Skeletal muscle satellite cell (primary cell): ENCODE results near the gene CENPX. TPM values are rescaled to one million over a fixed set of nuclear protein-coding genes. Genes with fewer than 3 reads are reported as not detected.

ENCODE experiments used
- H3K27me3 ChIP-seq: 2 replicates; pipeline ENCODE4 v1.7.0; 2013; ENCODE audit warnings: low read length; ENCODE audit not compliant: control insufficient read depth, insufficient read depth
- H3K36me3 ChIP-seq: 2 replicates; pipeline ENCODE4 v1.7.0; 2013; ENCODE audit warnings: mild to moderate bottlenecking, control low read depth, low read length; ENCODE audit not compliant: insufficient read depth
- H3K4me1 ChIP-seq: 2 replicates; pipeline ENCODE4 v1.7.0; 2013; ENCODE audit warnings: low read length; ENCODE audit not compliant: control insufficient read depth, insufficient read depth
- H3K4me2 ChIP-seq: 2 replicates; pipeline ENCODE4 v1.7.0; 2013; ENCODE audit warnings: mild to moderate bottlenecking, low read length
- H3K4me3 ChIP-seq: 2 replicates; pipeline ENCODE4 v1.7.0; 2013; ENCODE audit warnings: low read length
- H3K9ac ChIP-seq: 2 replicates; pipeline ENCODE4 v1.7.0; 2013; ENCODE audit warnings: mild to moderate bottlenecking, low read depth, low read length, moderate library complexity
- H3K9me3 ChIP-seq: replicated peaks from 2 replicates; pipeline ENCODE4 v1.7.0; 2013; ENCODE audit warnings: mild to moderate bottlenecking, control low read depth, low read length
- total RNA-seq: library from RNA; depleted of rRNA; stranded (reverse); fragments of >200 nt; gene quantifications from 2 replicates; pipeline ENCODE4 v1.2.3, GENCODE V29; 2012; rRNA removed

The CENPX gene
- total RNA-seq, result 51.5 and 63.9 TPM in 2 replicates

DNA sequence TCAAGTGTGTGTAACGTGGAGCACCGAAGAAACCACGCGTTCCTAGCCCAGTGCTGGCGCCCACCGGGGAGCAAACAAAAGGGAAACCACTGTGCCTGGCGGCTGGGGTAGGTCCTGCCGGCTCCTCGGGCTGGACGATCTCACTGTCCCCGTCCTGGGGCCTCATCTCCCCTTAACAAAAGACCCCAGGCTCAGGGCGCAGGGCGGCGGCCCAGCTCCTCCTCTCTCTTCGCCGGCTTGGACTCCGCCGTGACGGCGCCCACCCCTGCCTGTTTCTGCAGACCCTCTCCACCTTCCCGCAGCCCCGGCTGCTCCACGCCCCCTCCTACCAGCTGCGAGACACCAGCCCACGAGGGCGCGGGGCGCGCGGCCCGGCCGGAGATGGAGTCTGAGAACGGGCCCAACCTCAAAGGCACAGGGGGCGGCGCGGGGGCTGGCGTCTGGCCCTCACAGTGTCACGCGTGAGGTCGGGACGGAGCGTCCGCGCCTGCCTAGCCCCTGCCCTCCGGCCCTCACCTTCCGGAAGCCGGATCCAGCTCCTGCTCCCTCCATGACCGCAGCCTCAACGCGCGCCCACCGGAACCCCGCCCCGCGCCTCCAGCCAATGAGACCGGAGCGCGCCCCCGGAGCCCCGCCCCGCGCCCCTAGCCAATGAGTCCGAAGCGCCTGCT, at the start of gene CENPX:
TSS of gene CENPX (minus strand) at position 569 of the 671 bp plus-strand sequence. CDS start at position 552, 17 bp downstream.
- peak within 1 kb of the TSS; percentile 100 for H3K4me2 ChIP-seq
- H3K9me3 ChIP-seq, result no peaks in the 10 kb centered on the region
- H3K27me3 ChIP-seq, result no peaks in the 10 kb centered on the region
- peaks cover 8% of the 10 kb centered on the region for H3K36me3 ChIP-seq
- peaks cover 25% of the 10 kb centered on the region for H3K4me1 ChIP-seq
- H3K9ac ChIP-seq, result peak within 1 kb of the TSS; percentile 87
- H3K4me3 ChIP-seq, result peak within 1 kb of the TSS; percentile 96

DNA sequence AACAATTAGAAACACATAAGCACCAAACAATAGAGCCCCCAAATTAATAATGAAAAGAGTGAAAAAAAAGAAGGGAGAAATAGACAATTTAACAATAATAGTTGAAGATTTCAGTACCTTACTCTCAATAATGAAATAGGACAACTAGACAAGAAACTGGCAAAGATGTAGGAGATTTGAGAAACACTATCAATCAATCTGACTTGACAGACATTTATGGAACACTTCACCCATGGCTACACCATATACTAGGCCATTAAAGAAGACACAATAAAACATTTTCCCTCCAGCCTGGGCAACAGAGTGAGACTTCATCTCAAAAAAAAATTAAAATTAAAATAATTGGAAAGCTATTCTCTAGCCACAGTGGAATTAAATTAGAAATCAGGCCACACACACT, 47.9 kb upstream of the CENPX start:
- no peak overlapping the region for H3K4me3 ChIP-seq
- peaks cover 8% of the 10 kb centered on the region for H3K4me1 ChIP-seq
- H3K4me2 ChIP-seq, result no peak overlapping the region
- no peaks in the 10 kb centered on the region for H3K36me3 ChIP-seq
- no peak overlapping the region for H3K9ac ChIP-seq
- H3K27me3 ChIP-seq, result no peaks in the 10 kb centered on the region
- H3K9me3 ChIP-seq, result no peaks in the 10 kb centered on the region

DNA sequence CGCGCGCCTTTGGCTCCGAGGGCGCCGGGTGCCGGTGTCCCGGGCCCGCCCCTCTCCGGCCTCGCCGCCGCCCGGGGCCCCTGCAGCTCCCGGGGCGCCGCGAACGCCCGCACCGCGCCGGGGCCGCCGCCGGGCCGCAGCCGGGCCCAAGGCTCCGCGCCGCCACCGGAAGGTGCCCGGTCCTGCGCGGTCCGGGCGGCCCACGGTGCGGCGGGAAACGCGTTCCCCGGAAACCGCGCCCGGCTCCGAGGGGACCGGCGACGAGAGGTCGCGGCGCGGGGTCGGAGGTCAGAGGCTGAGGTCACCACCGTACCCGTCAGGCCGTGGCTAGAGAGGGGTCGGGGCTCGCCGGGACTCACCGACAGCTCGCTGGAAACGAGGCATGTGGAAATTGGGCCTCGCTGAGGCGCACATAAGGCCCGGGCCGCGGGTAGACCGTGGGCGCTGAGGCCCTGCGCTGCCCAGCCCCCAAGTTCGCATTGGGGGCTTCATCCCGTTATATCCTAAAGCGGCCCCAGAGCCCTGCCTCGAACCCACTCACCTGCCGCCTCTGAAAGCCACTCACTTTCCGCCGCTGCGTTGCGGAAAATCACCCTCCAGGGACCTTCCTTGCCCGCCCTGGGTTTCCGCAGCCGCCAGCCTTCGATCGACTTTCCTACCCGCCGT, 43.1 kb upstream of the CENPX start, which contains the start of gene DUS1L:
TSS of gene DUS1L (minus strand) at position 167 of the 666 bp plus-strand sequence. CDS start 745 bp downstream, outside the sequence.
- Histone ChIP-seq H3K9me3 (no peaks in the 10 kb centered on the region), H3K27me3 (no peaks in the 10 kb centered on the region), H3K36me3 (peaks cover 15% of the 10 kb centered on the region), H3K4me2 (peak within 1 kb of the TSS; percentile 100), H3K9ac (peak within 1 kb of the TSS; percentile 97), H3K4me1 (peaks cover 21% of the 10 kb centered on the region), H3K4me3 (peak within 1 kb of the TSS; percentile 87)

DNA sequence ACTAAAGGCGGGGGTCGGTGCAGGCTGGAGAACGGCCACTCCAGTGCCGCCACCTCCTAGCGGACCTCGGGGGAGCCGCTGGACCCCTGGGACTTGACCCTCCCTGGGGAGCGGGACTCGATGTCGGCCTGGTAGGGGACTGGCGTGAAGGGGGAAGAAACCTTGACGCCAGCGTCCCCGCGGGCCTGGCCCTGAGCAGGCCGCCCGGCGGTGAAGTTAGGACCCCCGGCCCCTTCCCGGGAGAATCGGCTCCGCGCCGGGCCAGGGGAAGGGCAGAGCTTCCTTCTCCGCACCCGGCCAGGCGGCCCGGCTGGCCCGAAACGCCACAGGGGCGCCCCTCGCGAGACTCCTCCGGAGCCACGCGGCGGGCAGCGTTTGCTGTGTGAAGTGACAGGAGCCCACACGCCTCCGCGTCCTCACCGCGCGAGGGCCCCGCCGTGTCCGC, 42.5 kb upstream of the CENPX start:
- H3K4me2 ChIP-seq, result peak overlapping the region; percentile 100
- H3K36me3 ChIP-seq, result peaks cover 20% of the 10 kb centered on the region
- H3K4me1 ChIP-seq, result peaks cover 21% of the 10 kb centered on the region
- H3K9me3 ChIP-seq, result no peaks in the 10 kb centered on the region
- no peaks in the 10 kb centered on the region for H3K27me3 ChIP-seq
- peak overlapping the region; percentile 97 for H3K9ac ChIP-seq
- H3K4me3 ChIP-seq, result peak overlapping the region; percentile 87

DNA sequence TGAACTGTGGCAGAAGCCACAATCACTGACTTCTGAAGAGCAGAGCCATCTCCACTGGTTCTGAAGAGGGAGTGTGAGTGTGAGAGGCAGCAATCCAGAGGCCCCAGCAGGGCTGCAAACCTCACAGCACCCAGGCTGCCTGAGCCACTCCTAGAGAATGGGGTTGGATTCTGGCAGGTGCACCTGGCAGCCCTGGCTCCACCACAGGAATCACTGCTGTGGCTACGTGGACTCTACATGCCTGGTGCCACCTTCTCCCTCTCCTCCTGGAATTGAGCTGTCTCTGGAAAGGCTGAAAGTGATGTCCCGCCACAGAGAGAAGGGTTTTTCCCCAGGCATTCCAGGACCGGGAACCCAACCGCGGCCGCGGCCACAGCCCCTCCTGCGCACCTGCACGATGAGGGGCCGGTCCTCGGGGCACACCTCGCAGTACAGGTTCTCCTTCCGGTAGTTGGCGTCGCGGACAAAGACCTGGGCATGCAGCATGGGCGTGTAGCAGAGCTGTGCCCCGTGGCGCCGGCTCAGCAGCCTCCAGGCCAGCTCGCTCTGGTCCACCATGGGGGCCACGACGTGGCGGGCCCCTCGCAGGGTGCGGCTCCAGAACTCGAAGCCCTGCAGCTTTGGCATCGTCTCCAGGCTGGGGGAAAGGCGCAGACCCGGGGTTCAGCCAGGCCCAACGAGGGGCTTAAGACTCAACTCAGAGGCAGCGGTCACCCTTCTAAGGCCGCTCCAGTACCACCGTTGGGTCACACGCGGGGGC, 41.9 kb upstream of the CENPX start:
- Histone ChIP-seq H3K36me3 (peaks cover 26% of the 10 kb centered on the region), H3K4me1 (peaks cover 21% of the 10 kb centered on the region), H3K4me3 (peak overlapping the region; percentile 87), H3K9me3 (no peaks in the 10 kb centered on the region), H3K9ac (peak overlapping the region; percentile 97), H3K4me2 (peak overlapping the region; percentile 100), H3K27me3 (no peaks in the 10 kb centered on the region)

DNA sequence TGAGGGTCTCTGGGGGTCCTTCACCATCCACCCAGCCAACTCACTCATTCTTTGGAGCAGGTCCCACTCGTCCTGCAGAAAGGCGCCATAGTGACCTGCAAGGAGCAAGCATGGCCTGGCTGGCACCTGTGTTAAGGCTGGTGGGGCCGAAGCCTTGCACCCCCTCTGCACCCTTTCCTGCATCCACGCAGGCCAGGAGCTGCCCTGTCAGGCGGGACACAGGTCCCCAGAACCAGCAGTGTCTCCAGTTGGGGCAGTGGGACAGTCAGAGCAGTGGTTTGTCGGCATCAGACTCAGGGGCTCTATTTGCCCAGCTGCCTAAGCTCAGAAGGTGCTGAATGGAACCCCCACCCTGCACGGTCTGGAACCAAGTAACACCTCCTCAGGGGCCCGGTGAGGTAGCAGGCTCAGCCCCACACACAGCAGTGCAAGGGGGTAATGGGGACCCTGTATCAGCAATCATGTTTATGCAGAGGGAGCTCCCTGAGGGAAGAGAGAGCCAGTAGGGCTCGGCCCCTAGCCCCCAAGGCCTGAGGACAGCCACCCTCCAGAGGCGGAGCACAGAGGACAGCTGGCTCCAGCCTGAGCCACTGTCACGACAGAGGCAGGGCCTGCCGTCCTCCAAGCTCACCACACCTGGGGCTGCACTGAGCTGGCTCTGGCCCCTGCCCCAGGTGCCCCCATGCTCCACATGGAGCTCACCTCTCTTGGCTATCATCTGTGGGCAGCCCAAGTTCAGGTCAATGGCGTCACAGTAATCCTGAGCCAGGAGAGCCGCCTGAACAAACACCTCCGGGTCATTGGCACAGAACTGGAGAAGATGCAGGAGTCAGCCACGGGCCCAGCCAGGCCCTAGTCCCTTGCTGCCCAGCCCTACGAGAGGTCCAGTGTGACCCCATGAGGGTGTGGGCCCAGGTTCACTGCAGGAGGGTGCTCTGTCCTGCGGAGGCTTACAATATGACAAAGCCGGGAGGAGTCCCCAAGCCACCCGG, 41.0 kb upstream of the CENPX start:
- H3K4me3 ChIP-seq, result peak overlapping the region; percentile 87

DNA sequence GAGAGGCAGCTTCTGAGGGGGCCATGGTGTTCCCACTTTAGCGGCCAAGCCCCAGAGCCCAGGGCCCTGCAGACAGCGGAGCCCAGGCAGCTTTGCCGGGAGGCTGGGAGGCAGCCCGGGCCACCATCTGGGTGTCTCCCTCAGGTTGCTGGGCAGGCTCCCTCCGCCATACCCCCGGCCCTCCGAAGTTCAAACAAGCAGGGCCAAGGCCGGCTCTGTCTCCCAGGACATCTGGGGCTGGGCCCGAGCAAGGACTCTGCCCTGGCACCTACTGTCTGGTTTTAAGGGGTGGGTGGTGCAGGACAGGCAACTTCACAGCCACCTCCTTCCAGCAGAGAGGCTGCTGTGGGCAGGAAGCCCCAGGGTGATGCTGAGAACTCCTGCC, 40.3 kb upstream of the CENPX start:
- H3K27me3 ChIP-seq, result no peaks in the 10 kb centered on the region
- H3K36me3 ChIP-seq, result peaks cover 41% of the 10 kb centered on the region
- H3K4me2 ChIP-seq, result no peak overlapping the region
- H3K9me3 ChIP-seq, result no peaks in the 10 kb centered on the region
- H3K9ac ChIP-seq, result no peak overlapping the region
- H3K4me3 ChIP-seq, result no peak overlapping the region
- peaks cover 21% of the 10 kb centered on the region for H3K4me1 ChIP-seq

More for the DNA sequence above, 41.0 kb upstream of the CENPX start:
- Histone ChIP-seq H3K4me2 (peak overlapping the region; percentile 100), H3K36me3 (peaks cover 35% of the 10 kb centered on the region), H3K9ac (peak overlapping the region; percentile 97), H3K27me3 (no peaks in the 10 kb centered on the region), H3K9me3 (no peaks in the 10 kb centered on the region), H3K4me1 (peaks cover 21% of the 10 kb centered on the region)

DNA sequence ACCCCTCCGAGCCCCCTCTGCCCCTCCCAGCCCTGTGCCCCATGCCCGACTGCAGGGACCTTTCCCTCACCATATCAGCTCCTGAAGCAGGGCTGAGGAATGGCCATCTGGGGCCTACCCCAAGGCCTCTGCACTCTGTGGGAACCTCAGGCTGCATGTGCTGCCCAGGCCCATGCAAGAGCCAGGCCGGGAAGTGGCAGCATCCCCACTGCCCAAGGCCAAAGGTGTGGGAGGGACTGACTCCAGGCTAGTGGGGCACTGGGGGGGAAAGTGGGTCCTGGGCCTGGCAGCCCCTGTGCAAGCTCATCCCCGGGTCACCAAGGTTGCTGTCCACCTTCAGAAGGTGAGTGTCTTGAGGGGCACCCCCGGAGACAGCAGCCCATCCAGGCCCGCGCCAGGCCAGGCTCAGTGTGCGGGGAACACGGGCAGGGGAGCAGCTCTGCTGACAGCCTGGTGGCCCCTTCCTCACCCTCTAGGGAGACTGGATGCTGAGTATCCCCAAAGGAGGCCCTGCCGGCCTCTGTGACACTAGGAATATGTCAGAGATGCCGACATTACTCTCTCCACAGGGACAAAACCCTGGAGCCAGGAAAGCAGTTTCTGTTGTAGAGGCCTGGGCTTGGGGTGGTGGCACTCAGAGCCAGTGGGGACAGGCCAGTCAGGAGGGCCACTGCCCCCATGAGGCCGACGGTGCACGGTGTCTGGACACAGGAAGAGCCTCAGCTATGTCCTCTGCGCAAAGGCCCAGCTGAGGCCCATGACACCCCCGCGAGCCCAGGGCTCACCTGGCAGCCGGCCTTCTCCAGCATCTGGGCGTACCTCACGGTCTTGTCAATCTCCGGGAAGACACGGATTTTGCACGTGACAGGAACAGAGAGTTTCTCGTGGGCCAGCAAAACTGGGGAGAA, 39.7 kb upstream of the CENPX start:
- Histone ChIP-seq H3K9ac (no peak overlapping the region), H3K4me3 (no peak overlapping the region), H3K4me2 (no peak overlapping the region), H3K4me1 (peaks cover 21% of the 10 kb centered on the region), H3K36me3 (peaks cover 48% of the 10 kb centered on the region), H3K9me3 (no peaks in the 10 kb centered on the region), H3K27me3 (no peaks in the 10 kb centered on the region)

DNA sequence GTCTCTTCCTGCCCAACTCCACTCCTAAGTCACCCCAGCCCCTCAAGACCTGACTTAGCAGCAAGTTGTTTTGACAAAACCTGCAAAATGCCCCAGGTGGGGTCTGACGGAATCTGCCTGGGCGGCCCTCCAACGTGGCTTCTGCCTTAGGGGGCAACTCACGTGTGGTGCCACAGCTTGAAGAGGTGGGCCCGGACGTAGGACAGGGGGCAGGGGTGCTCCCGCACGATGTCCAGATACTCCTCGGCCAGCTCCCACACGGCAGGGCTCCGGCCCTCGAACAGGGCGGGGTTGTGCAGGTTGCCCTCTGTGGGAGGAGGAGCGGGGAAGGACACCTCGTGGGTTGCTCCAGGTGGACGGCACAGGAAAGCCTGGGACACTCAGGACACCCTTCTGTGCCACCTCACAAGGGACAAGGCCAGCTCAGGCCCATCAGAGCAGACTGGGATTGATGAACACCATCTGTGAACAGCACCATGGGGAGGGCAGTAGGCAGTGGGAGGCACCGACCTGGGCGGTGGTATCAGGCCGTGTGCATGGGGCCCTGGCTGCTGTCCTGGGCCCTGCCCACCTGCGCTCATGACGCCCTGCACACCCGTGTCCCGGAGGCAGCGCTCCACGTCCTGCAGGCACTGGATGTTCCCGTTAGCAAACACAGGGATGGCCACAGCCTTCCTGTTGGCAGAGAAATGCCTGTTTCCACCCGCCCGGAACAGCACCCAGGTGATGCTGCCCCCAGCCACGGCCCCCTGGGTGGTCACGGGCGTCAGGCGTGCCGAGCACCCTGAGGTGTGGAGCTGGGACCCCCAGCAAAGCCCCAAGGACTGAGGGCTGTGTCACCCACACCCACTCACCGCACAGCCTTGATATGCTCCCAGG, 38.6 kb upstream of the CENPX start:
- Histone ChIP-seq H3K4me2 (no peak overlapping the region), H3K36me3 (peaks cover 58% of the 10 kb centered on the region), H3K9ac (no peak overlapping the region), H3K4me3 (no peak overlapping the region), H3K4me1 (peaks cover 19% of the 10 kb centered on the region), H3K9me3 (no peaks in the 10 kb centered on the region), H3K27me3 (no peaks in the 10 kb centered on the region)
